SHP77 (cell line): ENCODE data around the gene PIAS4.
"Not testable (repeated sequence)": the region's sequence is repeated elsewhere in the genome, so short reads cannot be mapped to it uniquely, and the experiment has no call there.

Experiments used
- DNase-seq, 2 experiments: peaks; one replicate each; lab custom pipeline; 2025; lab: John Stamatoyannopoulos, UW

Gene PIAS4, protein sequence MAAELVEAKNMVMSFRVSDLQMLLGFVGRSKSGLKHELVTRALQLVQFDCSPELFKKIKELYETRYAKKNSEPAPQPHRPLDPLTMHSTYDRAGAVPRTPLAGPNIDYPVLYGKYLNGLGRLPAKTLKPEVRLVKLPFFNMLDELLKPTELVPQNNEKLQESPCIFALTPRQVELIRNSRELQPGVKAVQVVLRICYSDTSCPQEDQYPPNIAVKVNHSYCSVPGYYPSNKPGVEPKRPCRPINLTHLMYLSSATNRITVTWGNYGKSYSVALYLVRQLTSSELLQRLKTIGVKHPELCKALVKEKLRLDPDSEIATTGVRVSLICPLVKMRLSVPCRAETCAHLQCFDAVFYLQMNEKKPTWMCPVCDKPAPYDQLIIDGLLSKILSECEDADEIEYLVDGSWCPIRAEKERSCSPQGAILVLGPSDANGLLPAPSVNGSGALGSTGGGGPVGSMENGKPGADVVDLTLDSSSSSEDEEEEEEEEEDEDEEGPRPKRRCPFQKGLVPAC

GRCh38 chr19:4007021-4007835 lies at the start of gene PIAS4:
PIAS4 (plus strand) TSS chr19:4007736; CDS start chr19:4007761, 25 bp downstream.
- DNase-seq, result peak; percentile 91 to 95

GRCh38 chr19:3958836-3959765 lies 48.4 kb upstream of the PIAS4 start:
- no peak for DNase-seq

- no peak for DNase-seq
Measured at GRCh38 chr19:3959766-3960131, 47.8 kb upstream of the PIAS4 start.

DNA sequence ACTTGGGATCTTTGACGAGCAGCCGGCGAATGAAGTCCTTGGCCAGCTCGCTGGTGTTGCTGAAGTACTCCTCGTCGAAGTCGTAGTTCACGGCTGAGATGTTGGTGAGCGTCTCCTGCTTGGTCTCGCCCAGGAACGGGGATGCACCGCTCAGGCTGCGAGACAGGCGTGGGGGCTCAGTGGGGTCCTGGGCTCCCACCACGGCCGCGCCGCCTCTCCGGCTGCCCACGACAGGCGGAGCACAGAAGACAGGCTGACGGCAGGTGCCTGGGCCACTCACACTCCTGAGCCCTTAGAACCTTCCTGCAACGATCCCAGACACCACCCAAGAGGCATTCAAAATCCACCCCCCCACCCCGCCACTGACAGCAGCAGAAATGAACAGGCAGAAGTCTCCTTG lies 46.5 kb upstream of the PIAS4 start:
- no peak for DNase-seq

DNA sequence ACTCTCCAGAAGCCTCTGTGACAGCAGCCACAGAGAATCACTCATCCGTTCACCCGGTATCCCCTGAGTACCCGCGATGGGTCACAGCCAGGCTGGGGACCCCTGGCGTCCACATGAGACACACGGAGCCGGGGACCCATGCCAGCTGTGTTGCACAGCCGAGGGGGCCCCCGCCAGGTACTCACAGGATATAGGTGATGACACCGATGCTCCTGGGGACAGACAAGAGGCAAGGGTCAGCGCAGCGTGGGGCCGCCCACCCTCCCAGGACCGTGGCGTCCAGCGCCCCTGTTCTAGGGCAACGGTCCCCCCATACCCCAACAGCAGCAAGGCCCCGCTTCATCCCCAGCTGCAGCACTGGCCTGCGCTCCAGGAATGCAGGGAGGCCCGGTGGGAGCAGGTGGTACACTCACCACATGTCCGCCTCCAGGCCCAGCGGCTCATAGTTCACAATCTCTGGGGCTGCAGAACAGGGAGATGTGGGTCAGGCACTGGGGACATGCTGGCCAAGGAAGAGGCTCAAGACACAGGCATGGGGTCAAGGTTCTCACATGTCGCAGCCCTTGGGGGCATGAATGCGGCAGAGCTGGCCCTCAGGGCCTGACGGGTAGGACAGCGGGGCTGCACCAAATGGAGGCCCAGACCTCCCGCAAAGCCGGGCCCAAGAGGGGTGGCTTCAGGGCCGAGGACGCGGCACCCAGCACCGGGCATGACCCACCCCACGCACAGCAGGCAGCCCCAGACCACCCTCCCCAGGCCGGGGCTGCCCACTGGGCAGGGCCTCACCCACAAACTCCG lies 43.9 kb upstream of the PIAS4 start:
- no peak for DNase-seq

DNA sequence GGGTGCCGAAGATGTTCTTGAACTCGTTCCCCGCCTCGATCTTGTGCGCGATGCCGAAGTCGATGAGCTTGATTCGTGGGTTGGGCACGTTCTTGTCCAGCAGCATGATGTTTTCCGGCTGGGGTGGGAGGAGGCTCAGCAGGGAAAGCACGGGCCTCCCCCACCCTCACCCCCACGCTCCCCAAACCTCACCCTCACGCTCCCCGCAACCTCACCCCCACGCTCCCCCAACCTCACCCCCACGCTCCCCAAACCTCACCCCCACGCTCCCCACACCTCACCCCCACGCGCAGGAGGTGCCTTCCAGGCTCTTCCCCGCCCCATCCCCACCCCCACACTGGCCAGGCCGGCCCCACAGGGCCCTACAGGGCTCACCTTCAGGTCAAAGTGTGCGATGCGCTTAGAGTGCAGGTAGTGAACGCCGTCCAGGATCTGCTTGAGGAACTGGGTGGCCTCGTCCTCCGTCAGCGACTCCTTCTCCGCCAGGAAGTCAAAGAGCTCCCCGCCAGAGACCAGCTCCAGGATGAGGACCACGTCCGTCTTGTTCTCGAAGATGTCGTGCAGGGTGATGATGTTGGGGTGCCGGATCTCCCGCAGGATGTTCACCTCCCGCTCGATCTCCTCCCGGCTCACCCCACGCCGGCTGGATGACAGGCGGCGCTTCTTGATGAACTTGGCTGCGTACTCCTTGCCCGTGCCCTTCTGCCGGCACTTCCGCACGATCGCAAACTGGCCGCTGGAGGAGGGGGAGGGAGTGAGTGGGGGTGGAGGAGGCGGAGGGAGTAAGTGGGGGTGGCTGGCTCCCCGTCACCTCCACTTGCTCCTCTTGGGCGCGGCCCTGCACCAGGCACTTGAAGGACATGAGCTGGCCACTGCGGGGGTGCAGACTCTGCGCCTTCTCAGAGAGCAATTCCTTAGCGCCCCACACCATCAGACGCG lies 43.0 kb upstream of the PIAS4 start:
- DNase-seq, result no peak

GRCh38 chr19:3966051-3967017 lies 41.2 kb upstream of the PIAS4 start:
- DNase-seq, result no peak

- not testable (repeated sequence) for DNase-seq
Measured at GRCh38 chr19:3967983-3968382, 39.6 kb upstream of the PIAS4 start.

- peak; percentile 43 to 58 for DNase-seq
Measured at GRCh38 chr19:3968556-3969434, 38.7 kb upstream of the PIAS4 start.

DNA sequence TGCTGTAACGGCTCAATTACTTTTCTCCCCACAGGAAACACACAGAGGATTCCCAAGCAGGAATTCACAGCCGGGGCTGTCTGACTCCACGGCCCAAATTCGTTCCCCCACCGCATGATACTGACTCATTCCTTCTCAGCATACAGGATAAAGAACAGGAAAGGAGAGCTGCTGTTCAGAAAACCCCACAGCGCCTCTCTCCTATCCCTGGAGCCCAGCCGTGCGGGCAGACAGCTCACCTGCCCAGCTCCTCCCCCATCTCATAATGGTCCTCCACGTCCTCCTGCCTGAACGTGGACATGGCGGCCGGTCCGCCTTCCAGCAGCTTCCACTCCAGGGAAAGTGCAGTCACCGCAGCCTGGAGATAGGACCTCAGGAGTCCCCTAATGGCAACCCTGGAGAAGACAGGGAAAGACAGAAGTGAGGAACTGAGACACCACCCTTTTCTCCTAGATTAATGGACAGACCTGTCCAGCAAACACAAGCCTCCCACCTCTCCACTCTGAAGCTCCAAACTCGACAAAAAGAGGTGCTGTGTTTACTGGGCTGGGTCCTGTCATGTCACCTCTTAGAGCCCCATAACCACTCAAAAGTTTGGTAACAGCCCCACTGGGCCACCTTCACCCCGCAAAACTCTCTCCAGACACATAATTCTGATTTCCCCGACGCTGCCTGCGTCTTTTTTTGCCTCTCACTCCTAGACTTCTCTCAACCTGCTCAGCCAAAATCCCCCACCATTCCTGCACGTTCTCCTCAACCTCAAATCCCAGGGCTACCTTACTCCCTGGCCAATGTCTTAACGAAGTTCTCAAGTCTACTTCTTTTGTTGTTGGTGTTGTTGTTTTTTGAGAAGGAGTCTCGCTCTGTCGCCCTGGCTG lies 37.9 kb upstream of the PIAS4 start:
- no peak for DNase-seq

DNA sequence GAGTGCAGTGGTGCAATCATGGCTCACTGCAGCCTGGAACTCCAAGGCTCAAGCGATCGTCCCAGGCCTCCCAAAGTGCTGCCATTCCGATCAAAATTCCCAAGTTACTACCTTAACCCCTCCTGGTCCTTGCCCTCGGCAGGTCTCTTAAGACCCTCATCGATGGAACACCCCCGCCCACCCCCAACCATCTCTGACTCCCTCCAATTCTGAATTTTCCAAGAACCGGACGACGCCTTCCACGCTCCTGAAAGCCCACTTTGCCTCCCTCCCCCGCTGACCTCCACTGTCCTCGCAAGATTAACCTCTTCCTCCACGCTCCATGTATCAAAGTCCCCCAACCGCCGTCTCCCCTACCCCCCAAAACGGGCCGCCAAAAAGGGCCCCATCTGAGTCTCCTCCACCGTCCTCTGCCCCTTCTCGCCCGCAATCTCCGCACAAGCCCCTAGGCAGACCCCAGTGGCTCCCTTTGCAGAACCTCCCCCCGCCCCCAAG lies 37.2 kb upstream of the PIAS4 start:
- DNase-seq, result no peak

DNA sequence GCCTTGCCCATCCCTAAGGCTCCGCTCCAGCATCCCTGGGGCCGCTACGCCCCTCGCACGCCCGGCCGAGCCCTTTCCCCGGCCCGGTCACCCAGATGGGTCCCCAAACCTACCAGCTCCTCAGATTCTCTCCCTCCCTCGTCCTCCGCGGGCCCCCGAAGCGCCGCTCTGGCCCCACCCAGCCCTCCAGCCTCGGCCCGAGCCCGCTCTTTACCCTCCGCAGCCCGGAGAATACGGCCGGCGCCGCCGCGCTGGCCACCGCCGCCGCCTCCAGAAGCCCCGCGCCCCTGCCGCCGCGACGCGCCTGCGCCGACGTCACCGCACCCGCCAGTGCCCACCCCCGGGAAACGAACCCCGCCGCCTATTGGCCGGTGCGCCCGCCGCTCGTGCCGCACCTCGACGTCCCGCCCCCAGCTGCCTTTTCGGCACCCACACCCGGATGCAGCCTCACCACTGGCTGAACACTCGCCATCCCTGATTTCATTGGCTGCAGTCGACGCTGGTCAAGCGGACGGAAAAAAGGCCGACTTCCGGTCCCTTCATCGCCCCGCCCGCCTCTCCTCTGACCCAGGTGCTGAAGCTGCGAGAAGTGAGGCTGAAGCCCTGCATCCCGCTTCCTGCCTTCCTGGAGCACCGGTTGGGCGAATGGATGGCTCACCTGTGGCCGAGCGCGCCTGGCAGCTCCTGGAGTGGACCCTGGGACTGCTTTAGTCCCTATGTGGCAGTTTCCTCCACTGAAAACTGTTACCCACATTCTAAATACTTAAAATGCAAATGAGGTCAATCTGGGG lies 36.5 kb upstream of the PIAS4 start, which contains the start of gene DAPK3:
Gene DAPK3, minus strand, starts transcription at position 292 of the 791 bp plus-strand sequence. CDS start 1,364 bp downstream, outside the sequence.
- DNase-seq, result peak; percentile 97 to 98

DNA sequence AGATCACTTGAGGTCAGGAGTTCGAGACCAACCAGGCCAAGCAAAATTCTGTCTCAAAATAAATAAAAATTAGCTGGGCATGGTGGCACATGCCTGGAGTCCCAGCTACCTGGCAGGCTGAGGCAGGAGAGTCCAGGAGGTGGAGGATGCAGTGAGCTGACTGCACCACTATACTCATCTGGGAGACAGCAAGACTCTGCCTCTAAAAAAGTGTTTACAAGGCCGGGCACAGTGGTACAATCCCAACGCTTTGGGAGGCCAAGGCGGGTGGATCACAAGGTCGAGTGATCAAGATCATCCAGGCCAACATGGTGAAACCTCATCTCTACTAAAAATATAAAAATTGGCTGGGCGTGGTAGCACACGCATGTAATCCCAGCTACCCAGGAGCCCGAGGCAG lies 32.4 kb upstream of the PIAS4 start:
- no peak for DNase-seq

GRCh38 chr19:3975637-3976087 lies 31.9 kb upstream of the PIAS4 start:
- DNase-seq, result no peak

DNA sequence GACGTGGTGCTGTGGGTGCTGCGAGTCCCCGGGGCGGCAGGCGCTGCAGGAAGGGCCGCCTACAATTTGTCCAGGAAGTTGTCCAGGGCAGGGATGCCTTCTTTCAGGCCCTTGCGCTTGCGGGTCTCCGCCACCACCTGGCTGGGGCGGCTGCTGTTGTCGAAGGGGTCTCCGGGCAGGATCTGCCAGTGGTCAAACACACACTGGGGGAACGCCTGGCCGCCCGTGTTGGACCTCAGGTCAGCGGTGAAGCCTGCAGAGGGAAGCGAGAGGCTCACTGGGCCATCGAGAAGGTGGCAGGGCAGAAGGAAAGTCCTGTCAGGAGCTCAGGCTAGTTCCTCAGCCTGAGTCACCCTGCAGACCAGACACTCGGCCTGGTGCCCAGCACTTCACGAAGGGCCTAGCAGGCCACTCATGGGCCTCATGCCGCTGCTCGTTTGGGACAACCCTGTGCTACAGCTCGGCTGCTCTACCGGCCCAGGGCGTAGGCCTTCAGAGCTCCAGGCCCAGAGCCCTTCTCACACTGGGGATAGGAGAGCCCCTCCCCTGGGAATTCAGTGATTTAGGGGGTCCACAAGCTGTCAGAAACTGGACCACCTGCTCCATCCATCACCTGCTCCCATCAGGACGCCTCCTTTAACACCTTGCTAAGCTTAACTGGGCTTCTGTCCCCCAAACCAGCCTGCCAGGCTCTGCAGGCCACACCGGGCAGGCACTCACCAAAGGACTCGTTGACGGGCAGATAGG lies 30.9 kb upstream of the PIAS4 start:
- DNase-seq, result no peak
